Heart right ventricle (tissue), 16 donors: ENCODE measurements around the gene PUM1. TPM values are rescaled to one million over a fixed set of nuclear protein-coding genes. Genes with fewer than 3 reads are reported as not detected.
A peak's percentile ranks its signal among the peaks of the same experiment; 100 is the strongest.
"Not testable (repeated sequence)": the region's sequence is repeated elsewhere in the genome, so short reads cannot be mapped to it uniquely, and the experiment has no call there.

ENCODE experiments used
- ATAC-seq, 8 donors: fragments of 200-7000 bp; cut with Tn5 transposase; one replicate each; pipeline ENCODE4 v1.9.1; 2020; ENCODE audit warnings: mild to moderate bottlenecking in 8 of 8, moderate library complexity in 8 of 8, moderate number of reproducible peaks in 1 of 8
- DNase-seq, 2 donors: peaks; one replicate each; pipeline ENCODE4 v3.0.0-alpha.2; 2020
- H3K27ac ChIP-seq, 10 donors: fragments of 200-600 bp; sonication (generic) in 2 of 10; one replicate each; pipeline versions ENCODE4 v1.5.0 to v1.8.0; 2020 to 2022; ENCODE audit warnings: mild to moderate bottlenecking in 3 of 10
- H3K27me3 ChIP-seq, 7 donors: fragments of 200-600 bp; one replicate each; pipeline ENCODE4 v1.8.0; 2021 to 2022; ENCODE audit warnings: mild to moderate bottlenecking in 2 of 7
- H3K36me3 ChIP-seq, 9 donors: fragments of 200-600 bp; sonication (generic) in 1 of 9; one replicate each; pipeline versions ENCODE4 v1.5.0 to v1.8.0; 2020 to 2022; ENCODE audit warnings: mild to moderate bottlenecking in 2 of 9
- H3K4me1 ChIP-seq, 9 donors: fragments of 200-600 bp; sonication (generic) in 1 of 9; one replicate each; pipeline versions ENCODE4 v1.5.0 to v1.8.0; 2020 to 2022; ENCODE audit warnings: mild to moderate bottlenecking in 4 of 9
- H3K4me3 ChIP-seq, 10 donors: fragments of 200-600 bp; sonication (generic) in 2 of 10; one replicate each; pipeline versions ENCODE4 v1.5.0 to v1.8.0; 2020 to 2022; ENCODE audit warnings: mild to moderate bottlenecking in 7 of 10, moderate library complexity in 2 of 10
- H3K9me3 ChIP-seq, 11 donors: fragments of 200-600 bp in 10 of 11; sonication (generic) in 2 of 11; one replicate each; pipeline versions ENCODE4 v1.5.0 to v1.8.0; 2013 to 2022; ENCODE audit warnings: mild to moderate bottlenecking in 2 of 11, control low read depth in 1 of 11, moderate library complexity in 1 of 11
- CTCF ChIP-seq, 9 donors: fragments of 200-600 bp; sonication (generic) in 2 of 9; IDR thresholded peaks; one replicate each; pipeline versions ENCODE4 v1.5.0 to v1.8.0; 2021 to 2022; ENCODE audit warnings: antibody characterized with exemption in 9 of 9, mild to moderate bottlenecking in 5 of 9, moderate library complexity in 1 of 9
- WGBS, 2 donors: extraction: QIAGEN DNeasy Blood & Tissue Kit; methylation state at CpG; one replicate each; pipeline ENCODE4 v1.1.7; 2013; ENCODE audit warnings: inconsistent platforms in 1 of 2; 5-methylcytosine and 5-hydroxymethylcytosine counted together
- intact Hi-C, 10 donors: fragments of 100-400 bp; cut with DNase I; formaldehyde crosslinking; loops; one replicate each; pipeline versions ENCODE4 v1.11.1 to v1.14.2; 2022
- polyA plus RNA-seq, 2 donors: library from polyadenylated mRNA; stranded (reverse); fragments of 200-250 nt; gene quantifications; one replicate each; pipeline ENCODE4 v1.2.3, GENCODE V29; 2013
- total RNA-seq, 10 donors: library from RNA; stranded (reverse); fragmentation: NEBNext Ultra II Directional in 3 of 10; extraction: Animal tissue kit (Norgen Biotek cat#: 25700) in 3 of 10; gene quantifications; one replicate each; pipeline versions ENCODE4 v1.2.1 to v1.2.4, GENCODE V29; 2021 to 2023
- donor health status: Arrhythmogenic right ventricular cardiomyopathy.
- donor health status: ischemic (EF 13 %, LVEDD 7.1; RV severe dilation, severe dysfunction).
- donor health status: healthy with polysubstance abuse.
- donor health status: DM: no; HTN: yes; CAD: no.
- donor health status: DM: no; HTN: no; CAD: no.
- donor health status: ischemic (EF 25% LVEDD 6.9; RV normal size, moderate dysfunction).
- donor health status: ischemic (EF 25% LVEDD 5.7; RV mildly dilated, moderate dysfunction).
- donor health status: healthy.
- donor health status: DM: yes; HTN: yes; CAD: no.
- donor health status: Ischemic cardiomyopathy.
- donor health status: ischemic (EF 35%, LVEDD 5.7; RV mildly dilated, moderate dysfunction).
- donor health status: nonischemic (EF 11% LVEDD 7.7; RV severe dilation, severe dysfunction).
- donor health status: DM: yes; HTN: yes; CAD: no.
- donor health status: PGD.
- donor health status: ischemic (EF 29% LVEDD 5.4; RV normal size, mild dysfunction).
- donor health status: nonischemic (EF 23%, LVEDD 6.1; RV moderate dilation, normal function).

PUM1 gene
- total and polyA plus RNA-seq, 12 donors, result 13.5 to 91.2 (median 81.0) TPM

- ATAC-seq (no peak), DNase-seq (no peak)
- peaks cover 0 to 68% (median 1%) of the 10 kb centered on the region in 9 donors for H3K36me3 ChIP-seq
- H3K4me3 ChIP-seq, result no peak overlapping the region
- 65 to 84% methylated on average over 1 of the region's 1 CpG for WGBS, 2 donors
- H3K27ac ChIP-seq, result no peak overlapping the region
- no peaks in the 10 kb centered on the region for H3K9me3 ChIP-seq
- TF ChIP-seq CTCF (IDR thresholded peaks at IDR 0.05), result no peak
- no peaks in the 10 kb centered on the region for H3K27me3 ChIP-seq
- H3K4me1 ChIP-seq, result peaks cover 0 to 93% (median 46%) of the 10 kb centered on the region in 9 donors
- intact Hi-C loops, result no loop called here
Observed at GRCh38 chr1:31051611-31052010, 13.9 kb downstream of the PUM1 start.

- Histone ChIP-seq H3K36me3 (peaks cover 0 to 63% (median 0%) of the 10 kb centered on the region in 9 donors), H3K4me1 (peaks cover 0 to 52% (median 17%) of the 10 kb centered on the region in 9 donors)
- intact Hi-C loops, ATAC-seq, H3K9me3 ChIP-seq, DNase-seq, H3K27me3 ChIP-seq, H3K27ac ChIP-seq, H3K4me3 ChIP-seq: not testable (repeated sequence)
- WGBS, 2 donors, result 76 to 79% methylated on average over 5 of the region's 5 CpGs
Observed at GRCh38 chr1:31047507-31047906, 18.0 kb downstream of the PUM1 start.

- TF ChIP-seq CTCF (IDR thresholded peaks at IDR 0.05), result no peak
- no peak overlapping the region for H3K4me3 ChIP-seq
- H3K9me3 ChIP-seq, result no peaks in the 10 kb centered on the region
- H3K4me1 ChIP-seq, result peaks cover 0 to 52% (median 28%) of the 10 kb centered on the region in 9 donors
- H3K36me3 ChIP-seq, result peaks cover 0 to 56% (median 0%) of the 10 kb centered on the region in 9 donors
- H3K27ac ChIP-seq, result no peak overlapping the region
- intact Hi-C loops, result no loop called here
- ATAC-seq, result no peak
- H3K27me3 ChIP-seq, result no peaks in the 10 kb centered on the region
- 81 to 86% methylated on average over 2 of the region's 2 CpGs for WGBS, 2 donors
- no peak for DNase-seq
Observed at GRCh38 chr1:31043631-31044030, 21.9 kb downstream of the PUM1 start.

GRCh38 chr1:31042656-31043055, 22.9 kb downstream of the PUM1 start:
- ATAC-seq (no peak), DNase-seq (no peak)
- H3K36me3 ChIP-seq, result peaks cover 0 to 56% (median 0%) of the 10 kb centered on the region in 9 donors
- no peak for TF ChIP-seq CTCF (IDR thresholded peaks at IDR 0.05)
- H3K27ac ChIP-seq, result no peak overlapping the region
- no peak overlapping the region for H3K4me3 ChIP-seq
- H3K4me1 ChIP-seq, result peaks cover 0 to 51% (median 35%) of the 10 kb centered on the region in 9 donors
- no peaks in the 10 kb centered on the region for H3K9me3 ChIP-seq
- intact Hi-C loops, result no loop called here
- 89 to 90% methylated on average over 6 of the region's 6 CpGs for WGBS, 2 donors
- H3K27me3 ChIP-seq, result no peaks in the 10 kb centered on the region

GRCh38 chr1:31041529-31041928, 24.0 kb downstream of the PUM1 start:
- Histone ChIP-seq H3K4me1 (peaks cover 0 to 48% (median 36%) of the 10 kb centered on the region in 9 donors), H3K36me3 (peaks cover 0 to 50% (median 0%) of the 10 kb centered on the region in 9 donors), H3K9me3 (no peaks in the 10 kb centered on the region), H3K4me3 (no peak overlapping the region), H3K27ac (no peak overlapping the region), H3K27me3 (no peaks in the 10 kb centered on the region)
- TF ChIP-seq CTCF (IDR thresholded peaks at IDR 0.05), result no peak
- intact Hi-C loops, result no loop called here
- ATAC-seq (peak in 1 of 8 donors; percentile 27), DNase-seq (no peak)
